Tibial artery (tissue), 4 donors: ENCODE data around the gene PLEKHG2.
"Not testable (repeated sequence)": the region's sequence is repeated elsewhere in the genome, so short reads cannot be mapped to it uniquely, and the experiment has no call there.

ENCODE experiments used
- DNase-seq, 2 donors: peaks; one replicate each; pipeline ENCODE4 v3.0.0-alpha.2; 2019
- H3K27ac ChIP-seq, 2 donors: fragments of 200-600 bp; sonication (generic) in 1 of 2; 1 replicate in 1 of 2; 2 replicates in 1 of 2; pipeline ENCODE4 v1.5.1; 2018 to 2019; ENCODE audit warnings: mild to moderate bottlenecking in 1 of 2
- H3K27me3 ChIP-seq, 2 donors: fragments of 200-600 bp; sonication (generic) in 1 of 2; one replicate each; pipeline versions ENCODE4 v1.5.1 to v1.6.0; 2016 to 2019
- H3K36me3 ChIP-seq, 3 donors: fragments of 200-600 bp; sonication (generic) in 2 of 3; one replicate each; pipeline ENCODE4 v1.5.1; 2016 to 2019; ENCODE audit warnings: mild to moderate bottlenecking in 2 of 3
- H3K4me1 ChIP-seq, 4 donors: fragments of 200-600 bp; sonication (generic) in 2 of 4; 1 replicate in 3 of 4; 2 replicates in 1 of 4; pipeline ENCODE4 v1.5.1; 2016 to 2019
- H3K4me3 ChIP-seq, 2 donors: fragments of 200-600 bp; sonication (generic) in 1 of 2; 1 replicate in 1 of 2; 2 replicates in 1 of 2; pipeline ENCODE4 v1.5.1; 2018 to 2019; ENCODE audit warnings: mild to moderate bottlenecking in 2 of 2
- H3K9me3 ChIP-seq, 3 donors: fragments of 200-600 bp; sonication (generic) in 1 of 3; one replicate each; pipeline ENCODE4 v1.5.1; 2016 to 2019
- intact Hi-C: fragments of 100-400 bp; cut with DNase I; formaldehyde crosslinking; loops from one replicate; pipeline ENCODE4 v1.15.0; 2023; ENCODE audit warnings: low total_unique reads
- TF ChIP-seq, protein P1 (sequence below), 2 experiments: fragments of 200-600 bp in 1 of 2; fragments of 450-650 bp in 1 of 2; IDR thresholded peaks; one replicate each; pipeline ENCODE4 v1.5.1; 2017 to 2019; ENCODE audit warnings: antibody characterized with exemption in 2 of 2, mild to moderate bottlenecking in 1 of 2, moderate library complexity in 1 of 2

The PLEKHG2 gene

DNA sequence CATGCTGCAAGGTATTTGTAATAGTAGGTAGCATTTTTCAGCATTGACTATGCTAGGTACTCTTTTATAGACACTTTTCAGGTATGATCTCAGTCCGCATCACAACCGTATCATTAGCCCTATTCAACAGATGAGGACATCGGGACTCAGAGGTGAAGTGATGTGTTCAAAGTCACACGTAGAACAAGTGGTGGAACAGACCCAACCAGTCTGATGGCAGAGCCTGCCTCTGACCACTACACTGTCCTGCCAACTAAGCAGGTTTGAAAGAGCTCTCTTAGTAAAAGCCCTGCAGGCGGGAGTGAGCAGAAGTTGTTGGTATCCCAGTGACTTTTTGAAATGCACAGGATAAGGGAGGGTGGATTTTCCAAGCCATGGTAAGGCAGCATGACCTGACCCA, 41.7 kb upstream of the PLEKHG2 start:
- TF ChIP-seq, protein P1, sequence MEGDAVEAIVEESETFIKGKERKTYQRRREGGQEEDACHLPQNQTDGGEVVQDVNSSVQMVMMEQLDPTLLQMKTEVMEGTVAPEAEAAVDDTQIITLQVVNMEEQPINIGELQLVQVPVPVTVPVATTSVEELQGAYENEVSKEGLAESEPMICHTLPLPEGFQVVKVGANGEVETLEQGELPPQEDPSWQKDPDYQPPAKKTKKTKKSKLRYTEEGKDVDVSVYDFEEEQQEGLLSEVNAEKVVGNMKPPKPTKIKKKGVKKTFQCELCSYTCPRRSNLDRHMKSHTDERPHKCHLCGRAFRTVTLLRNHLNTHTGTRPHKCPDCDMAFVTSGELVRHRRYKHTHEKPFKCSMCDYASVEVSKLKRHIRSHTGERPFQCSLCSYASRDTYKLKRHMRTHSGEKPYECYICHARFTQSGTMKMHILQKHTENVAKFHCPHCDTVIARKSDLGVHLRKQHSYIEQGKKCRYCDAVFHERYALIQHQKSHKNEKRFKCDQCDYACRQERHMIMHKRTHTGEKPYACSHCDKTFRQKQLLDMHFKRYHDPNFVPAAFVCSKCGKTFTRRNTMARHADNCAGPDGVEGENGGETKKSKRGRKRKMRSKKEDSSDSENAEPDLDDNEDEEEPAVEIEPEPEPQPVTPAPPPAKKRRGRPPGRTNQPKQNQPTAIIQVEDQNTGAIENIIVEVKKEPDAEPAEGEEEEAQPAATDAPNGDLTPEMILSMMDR (IDR thresholded peaks at IDR 0.05), result no peak
- H3K27ac ChIP-seq, result peak overlapping the region in 1 of 2 donors; percentile 96
- no peak overlapping the region for H3K4me3 ChIP-seq
- peaks cover 24 to 62% (median 37%) of the 10 kb centered on the region in 3 donors for H3K36me3 ChIP-seq
- DNase-seq, result peak in 1 of 2 donors; percentile 16
- intact Hi-C loops, result no loop called here
- H3K9me3 ChIP-seq, result no peaks in the 10 kb centered on the region
- H3K4me1 ChIP-seq, result peaks cover 8 to 32% (median 22%) of the 10 kb centered on the region in 4 donors
- H3K27me3 ChIP-seq, result no peaks in the 10 kb centered on the region

GRCh38 chr19:39372047-39372802, 40.2 kb upstream of the PLEKHG2 start:
- Histone ChIP-seq H3K36me3 (peaks cover 33 to 63% (median 42%) of the 10 kb centered on the region in 3 donors), H3K27ac (peak overlapping the region; percentile 93 to 96), H3K27me3 (no peaks in the 10 kb centered on the region), H3K4me3 (no peak overlapping the region), H3K9me3 (no peaks in the 10 kb centered on the region), H3K4me1 (peaks cover 8 to 32% (median 22%) of the 10 kb centered on the region in 4 donors)
- intact Hi-C loops, result no loop called here
- TF ChIP-seq, protein P1 (IDR thresholded peaks at IDR 0.05), result no peak
- DNase-seq, result peak; percentile 90 to 93

DNA sequence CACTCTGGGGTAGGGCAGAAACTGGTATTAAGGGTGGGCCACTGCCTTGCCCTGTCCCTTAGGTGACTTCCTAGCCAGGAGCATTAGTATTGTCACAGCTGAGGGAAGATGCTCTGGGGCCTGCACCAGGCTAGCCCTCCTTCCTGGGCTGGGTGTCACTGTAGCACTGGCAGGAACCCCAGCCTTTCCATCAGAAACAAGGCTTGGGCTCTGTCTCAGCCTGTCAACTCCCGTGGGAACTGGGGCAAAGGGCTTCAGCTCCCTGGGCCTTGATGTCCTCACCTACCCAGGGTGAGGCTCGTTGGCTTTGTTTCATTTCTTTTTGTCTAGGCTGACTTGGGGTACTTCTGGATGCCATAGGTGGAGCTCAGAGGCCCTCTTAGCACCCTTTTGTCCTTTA, 39.5 kb upstream of the PLEKHG2 start:
- H3K4me3 ChIP-seq, result no peak overlapping the region

GRCh38 chr19:39375929-39376328, 36.5 kb upstream of the PLEKHG2 start:
- no peak overlapping the region for H3K4me3 ChIP-seq
- intact Hi-C loops, result no loop called here
- no peaks in the 10 kb centered on the region for H3K27me3 ChIP-seq
- H3K9me3 ChIP-seq, result no peaks in the 10 kb centered on the region
- H3K4me1 ChIP-seq, result peaks cover 8 to 32% (median 22%) of the 10 kb centered on the region in 4 donors
- H3K27ac ChIP-seq, result no peak overlapping the region
- no peak for DNase-seq
- H3K36me3 ChIP-seq, result peaks cover 56 to 64% (median 60%) of the 10 kb centered on the region in 3 donors
- TF ChIP-seq, protein P1 (IDR thresholded peaks at IDR 0.05), result no peak

More for the DNA sequence above, 39.5 kb upstream of the PLEKHG2 start:
- Histone ChIP-seq H3K27ac (peak overlapping the region; percentile 93 to 96), H3K36me3 (peaks cover 40 to 63% (median 49%) of the 10 kb centered on the region in 3 donors), H3K27me3 (no peaks in the 10 kb centered on the region), H3K4me1 (peaks cover 8 to 32% (median 22%) of the 10 kb centered on the region in 4 donors), H3K9me3 (no peaks in the 10 kb centered on the region)
- intact Hi-C loops, result no loop called here
- TF ChIP-seq, protein P1 (IDR thresholded peaks at IDR 0.05), result no peak
- DNase-seq, result no peak

GRCh38 chr19:39377373-39378362, 34.8 kb upstream of the PLEKHG2 start:
- no peak for DNase-seq
- H3K9me3 ChIP-seq, result no peaks in the 10 kb centered on the region
- intact Hi-C loops, result no loop called here
- H3K4me1 ChIP-seq, result peaks cover 8 to 16% (median 14%) of the 10 kb centered on the region in 4 donors
- no peaks in the 10 kb centered on the region for H3K27me3 ChIP-seq
- peaks cover 70 to 75% (median 74%) of the 10 kb centered on the region in 3 donors for H3K36me3 ChIP-seq
- H3K27ac ChIP-seq, result no peak overlapping the region
- TF ChIP-seq, protein P1 (IDR thresholded peaks at IDR 0.05), result no peak
- no peak overlapping the region for H3K4me3 ChIP-seq

- DNase-seq, H3K27ac ChIP-seq, H3K4me3 ChIP-seq, intact Hi-C loops, H3K4me1 ChIP-seq, H3K9me3 ChIP-seq, H3K27me3 ChIP-seq: not testable (repeated sequence)
- peaks cover 81 to 92% (median 90%) of the 10 kb centered on the region in 3 donors for H3K36me3 ChIP-seq
Observed at GRCh38 chr19:39379366-39379765, 33.1 kb upstream of the PLEKHG2 start.
